ENCODE results near the gene REL. TPM values are rescaled to one million over a fixed set of nuclear protein-coding genes. Genes with fewer than 3 reads are reported as not detected.
"Not testable (repeated sequence)": the region's sequence is repeated elsewhere in the genome, so short reads cannot be mapped to it uniquely, and the experiment has no call there.

REL gene
- total RNA-seq, 1 experiment from 2014 or later = 7.1 TPM

DNA sequence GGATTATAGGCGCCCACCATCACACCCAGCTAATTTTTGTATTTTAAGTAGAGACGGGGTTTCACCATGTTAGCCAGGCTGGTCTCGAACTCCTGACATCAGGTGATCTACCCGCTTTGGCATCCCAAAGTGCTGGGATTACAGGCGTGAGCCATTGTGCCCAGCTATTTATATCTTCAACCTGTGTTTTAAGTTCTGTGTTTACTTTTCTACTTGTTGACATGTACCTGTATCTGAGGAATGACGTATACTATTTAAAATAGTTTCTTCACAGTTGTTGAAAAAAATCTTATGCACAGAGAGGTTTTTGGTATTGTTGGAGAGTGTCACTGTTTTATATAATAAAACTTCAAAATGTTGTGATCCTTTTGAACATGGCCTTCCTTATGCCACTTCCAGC lies 19.9 kb downstream of the REL start:
- H3K27me3 ChIP-seq (replicated peaks); H3K4me3 ChIP-seq; H3K4me1 ChIP-seq (replicated peaks); H3K9me3 ChIP-seq (replicated peaks); DNase-seq (ENCODE audit: low read depth in 1 of 2, low spot score in 2 of 2); H3K27ac ChIP-seq: not testable (repeated sequence)
- H3K36me3 ChIP-seq = peaks cover 41% of the 10 kb centered on the region

DNA sequence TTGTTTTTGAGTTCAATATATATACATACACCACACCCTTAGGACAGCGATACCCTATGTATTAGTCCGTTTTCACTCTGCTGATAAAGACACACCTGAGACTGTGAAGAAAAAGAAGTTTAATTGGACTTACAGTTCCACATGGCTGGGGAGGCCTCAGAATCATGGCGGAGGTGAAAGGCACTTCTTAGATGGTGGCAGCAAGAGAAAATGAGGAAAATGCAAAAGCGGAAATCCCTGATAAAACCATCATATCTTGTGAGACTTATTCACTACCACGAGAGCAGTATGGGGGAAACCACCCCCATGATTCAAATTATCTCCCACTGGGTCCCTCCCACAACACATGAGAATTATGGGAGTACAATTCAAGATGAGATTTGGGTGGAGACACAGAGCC lies 24.5 kb downstream of the REL start:
- H3K36me3 ChIP-seq = peaks cover 30% of the 10 kb centered on the region
- H3K27me3 ChIP-seq (replicated peaks); H3K27ac ChIP-seq; H3K4me1 ChIP-seq (replicated peaks); H3K9me3 ChIP-seq (replicated peaks); DNase-seq (ENCODE audit: low read depth in 1 of 2, low spot score in 2 of 2); H3K4me3 ChIP-seq: not testable (repeated sequence)

DNA sequence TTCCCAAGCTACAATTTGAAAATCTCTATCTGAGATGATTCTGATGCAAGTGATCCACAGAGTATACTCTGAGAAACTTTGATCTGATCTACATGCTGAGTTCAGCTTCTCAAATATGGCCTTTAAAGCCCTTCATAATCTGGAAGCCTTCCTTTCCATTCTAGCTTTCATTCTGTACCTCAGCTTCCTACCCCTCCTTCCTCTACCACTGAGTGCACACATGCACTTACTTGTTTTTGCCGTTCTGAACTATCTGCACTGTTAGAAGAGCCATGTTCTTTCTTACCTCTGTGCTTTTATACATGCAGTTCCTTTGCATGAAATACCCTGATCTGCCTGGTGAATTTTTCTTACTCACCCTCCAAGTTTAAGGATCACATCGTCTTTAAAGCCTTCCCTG lies 25.0 kb downstream of the REL start:
- Histone ChIP-seq H3K9me3 (replicated peaks) (no peaks in the 10 kb centered on the region), H3K4me1 (replicated peaks) (no peaks in the 10 kb centered on the region), H3K36me3 (peaks cover 27% of the 10 kb centered on the region), H3K27me3 (replicated peaks) (no peaks in the 10 kb centered on the region), H3K4me3 (no peak overlapping the region), H3K27ac (no peak overlapping the region)
- DNase-seq (ENCODE audit: low read depth in 1 of 2, low spot score in 2 of 2) = no peak

GRCh38 chr2:60907329-60907728 lies 26.0 kb downstream of the REL start:
- no peaks in the 10 kb centered on the region for H3K4me1 ChIP-seq (replicated peaks)
- DNase-seq (ENCODE audit: low read depth in 1 of 2, low spot score in 2 of 2) = no peak
- no peaks in the 10 kb centered on the region for H3K9me3 ChIP-seq (replicated peaks)
- H3K27me3 ChIP-seq (replicated peaks) = no peaks in the 10 kb centered on the region
- peaks cover 22% of the 10 kb centered on the region for H3K36me3 ChIP-seq
- no peak overlapping the region for H3K4me3 ChIP-seq
- H3K27ac ChIP-seq = no peak overlapping the region

DNA sequence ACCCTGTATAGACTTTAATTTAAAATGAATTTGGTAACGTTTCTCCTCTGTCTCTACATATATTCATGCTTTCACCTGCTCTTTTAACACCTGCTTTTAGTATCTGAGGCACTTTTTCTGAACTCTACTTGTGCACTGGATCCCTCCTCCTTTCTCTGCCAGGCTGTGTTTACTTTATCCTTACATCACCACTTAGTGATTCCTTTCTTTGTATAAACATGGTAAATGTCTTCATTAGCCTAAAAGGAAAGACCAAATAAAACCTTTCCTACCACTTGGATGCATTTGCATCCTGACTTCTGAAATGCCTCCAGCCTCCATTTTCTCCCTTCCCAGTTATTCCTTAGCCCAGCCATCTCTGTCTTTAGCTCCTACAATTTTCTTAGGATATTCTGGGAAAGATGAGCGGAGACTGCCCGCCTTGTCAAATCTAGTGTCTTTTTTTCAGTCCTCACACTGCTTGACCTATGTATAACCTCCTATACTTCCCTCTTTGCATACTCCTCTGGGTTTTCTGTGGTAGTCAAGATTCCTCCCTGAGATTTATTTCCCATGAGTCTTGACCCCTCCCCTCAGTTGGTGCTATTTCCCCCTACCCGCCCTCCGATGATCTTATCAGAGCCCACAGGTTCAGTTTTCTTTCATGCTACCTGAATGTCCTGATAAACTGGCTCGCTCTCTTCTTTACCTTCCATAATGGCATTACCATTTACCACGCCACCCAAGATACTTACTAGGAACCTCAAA lies 44.8 kb downstream of the REL start:
- H3K4me1 ChIP-seq (replicated peaks) = peaks cover 8% of the 10 kb centered on the region; the same call in 1 of the 2 replicates
- DNase-seq (ENCODE audit: low read depth in 1 of 2, low spot score in 2 of 2) = peak in 1 of 2 experiments; percentile 25
- peaks cover 30% of the 10 kb centered on the region for H3K36me3 ChIP-seq
- no peaks in the 10 kb centered on the region for H3K9me3 ChIP-seq (replicated peaks)
- no peak overlapping the region for H3K4me3 ChIP-seq
- no peaks in the 10 kb centered on the region for H3K27me3 ChIP-seq (replicated peaks)
- H3K27ac ChIP-seq = no peak overlapping the region

GRCh38 chr2:60926741-60927552 lies 45.6 kb downstream of the REL start:
- Histone ChIP-seq H3K36me3 (peaks cover 28% of the 10 kb centered on the region), H3K9me3 (replicated peaks) (no peaks in the 10 kb centered on the region), H3K4me1 (replicated peaks) (peaks cover 8% of the 10 kb centered on the region; the same call in 1 of the 2 replicates), H3K27ac (no peak overlapping the region), H3K4me3 (no peak overlapping the region), H3K27me3 (replicated peaks) (no peaks in the 10 kb centered on the region)
- no peak for DNase-seq (ENCODE audit: low read depth in 1 of 2, low spot score in 2 of 2)

GRCh38 chr2:60932061-60932460 lies 50.7 kb downstream of the REL start:
- H3K27me3 ChIP-seq (replicated peaks); H3K4me1 ChIP-seq (replicated peaks); H3K36me3 ChIP-seq; H3K27ac ChIP-seq; H3K9me3 ChIP-seq (replicated peaks); H3K4me3 ChIP-seq; DNase-seq (ENCODE audit: low read depth in 1 of 2, low spot score in 2 of 2): not testable (repeated sequence)

- Histone ChIP-seq H3K27me3 (replicated peaks) (no peaks in the 10 kb centered on the region), H3K4me3 (no peak overlapping the region), H3K4me1 (replicated peaks) (no peaks in the 10 kb centered on the region), H3K36me3 (no peaks in the 10 kb centered on the region), H3K27ac (no peak overlapping the region), H3K9me3 (replicated peaks) (no peaks in the 10 kb centered on the region)
- no peak for DNase-seq (ENCODE audit: low read depth in 1 of 2, low spot score in 2 of 2)
Measured at GRCh38 chr2:60932954-60933353, 51.6 kb downstream of the REL start.

- Histone ChIP-seq H3K4me1 (replicated peaks) (no peaks in the 10 kb centered on the region), H3K9me3 (replicated peaks) (no peaks in the 10 kb centered on the region), H3K36me3 (no peaks in the 10 kb centered on the region), H3K27ac (no peak overlapping the region), H3K4me3 (no peak overlapping the region), H3K27me3 (replicated peaks) (no peaks in the 10 kb centered on the region)
- no peak for DNase-seq (ENCODE audit: low read depth in 1 of 2, low spot score in 2 of 2)
Measured at GRCh38 chr2:60934165-60934722, 52.9 kb downstream of the REL start.

DNA sequence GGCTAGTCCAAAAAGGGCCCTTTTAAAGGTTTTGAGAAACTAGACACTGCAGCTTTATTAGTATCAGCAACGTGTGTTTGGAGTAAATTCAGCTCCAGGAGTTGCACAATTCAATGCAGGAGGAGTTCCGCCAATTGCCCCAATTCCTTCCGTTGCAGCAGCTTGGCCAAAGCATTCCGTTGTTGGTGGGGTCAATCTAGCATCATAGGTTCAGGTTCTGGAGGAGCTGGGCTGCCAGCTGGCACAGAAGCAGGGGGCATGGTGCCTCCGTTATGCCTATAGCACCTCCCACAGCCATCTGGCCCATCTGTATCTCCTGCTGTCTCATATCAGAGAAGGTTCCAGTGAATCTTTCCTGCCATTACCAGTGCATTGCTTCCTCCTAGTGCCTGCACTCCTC lies 55.4 kb downstream of the REL start:
- Histone ChIP-seq H3K4me1 (replicated peaks) (no peaks in the 10 kb centered on the region), H3K4me3 (no peak overlapping the region), H3K9me3 (replicated peaks) (no peaks in the 10 kb centered on the region), H3K36me3 (no peaks in the 10 kb centered on the region), H3K27me3 (replicated peaks) (no peaks in the 10 kb centered on the region), H3K27ac (no peak overlapping the region)
- no peak for DNase-seq (ENCODE audit: low read depth in 1 of 2, low spot score in 2 of 2)

DNA sequence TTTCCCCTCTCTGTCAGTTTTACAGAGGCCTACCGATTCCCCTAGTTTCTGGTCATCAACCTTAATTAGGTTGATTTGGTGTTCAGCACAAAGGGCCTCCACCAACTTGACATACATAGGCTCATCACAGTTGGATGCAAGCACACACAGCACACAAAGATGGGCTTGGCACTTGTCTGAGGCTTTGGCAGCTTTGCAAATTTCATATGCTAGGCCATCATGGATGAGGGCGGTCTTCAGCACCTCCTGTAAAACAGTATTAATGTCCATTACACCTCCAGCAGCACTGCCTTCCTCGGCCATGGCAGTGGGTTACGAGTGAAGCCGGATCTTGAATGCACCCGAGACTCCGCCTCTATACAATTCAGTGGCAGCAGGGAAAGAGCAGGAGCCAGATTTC lies 56.9 kb downstream of the REL start:
- no peaks in the 10 kb centered on the region for H3K4me1 ChIP-seq (replicated peaks)

DNA sequence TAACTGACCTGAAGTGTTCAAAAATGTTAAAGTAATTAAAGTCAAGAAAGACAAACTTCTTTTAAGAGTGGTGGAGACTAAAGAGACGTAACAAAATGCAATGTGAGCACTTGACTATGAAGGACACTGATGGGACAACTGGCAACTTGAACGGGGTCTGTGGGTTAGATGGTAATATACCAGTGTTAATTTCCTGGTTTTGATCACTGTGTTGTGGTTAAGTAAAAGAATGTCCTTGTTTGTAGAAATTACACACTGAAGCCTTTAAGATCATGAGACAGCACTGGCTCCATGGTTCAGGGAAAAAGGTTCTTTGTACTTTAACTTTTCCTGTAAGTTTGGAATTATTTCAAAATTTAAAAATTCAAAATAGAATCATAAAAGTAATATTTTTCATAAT lies 58.2 kb downstream of the REL start:
- H3K4me3 ChIP-seq = no peak overlapping the region
- no peaks in the 10 kb centered on the region for H3K36me3 ChIP-seq

More for the DNA sequence above, 56.9 kb downstream of the REL start:
- no peaks in the 10 kb centered on the region for H3K9me3 ChIP-seq (replicated peaks)
- no peak for DNase-seq (ENCODE audit: low read depth in 1 of 2, low spot score in 2 of 2)
- H3K36me3 ChIP-seq = no peaks in the 10 kb centered on the region
- no peaks in the 10 kb centered on the region for H3K27me3 ChIP-seq (replicated peaks)
- H3K27ac ChIP-seq = no peak overlapping the region
- H3K4me3 ChIP-seq = no peak overlapping the region

DNA sequence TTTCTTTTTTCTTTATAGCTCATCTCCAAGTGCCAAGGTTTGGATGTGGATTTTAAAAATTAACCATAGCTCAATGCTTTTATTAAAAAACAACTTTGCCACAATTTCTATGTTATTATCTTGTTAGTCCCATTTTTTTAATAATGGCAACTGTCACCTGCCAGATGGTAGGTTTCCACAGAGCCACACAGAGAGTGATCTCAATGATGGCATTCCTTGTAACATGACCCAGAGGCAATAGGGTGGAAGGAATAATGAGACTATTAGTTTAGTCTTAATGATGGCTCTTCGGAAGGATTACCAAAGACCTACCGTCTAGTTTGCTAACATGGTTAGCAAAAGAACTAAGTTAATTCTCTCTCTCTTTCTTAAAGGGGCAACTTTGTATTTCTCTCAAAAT lies 64.0 kb downstream of the REL start:
- Histone ChIP-seq H3K4me3 (no peak overlapping the region), H3K27ac (no peak overlapping the region), H3K27me3 (replicated peaks) (no peaks in the 10 kb centered on the region), H3K4me1 (replicated peaks) (peaks cover 6% of the 10 kb centered on the region), H3K9me3 (replicated peaks) (no peaks in the 10 kb centered on the region), H3K36me3 (no peaks in the 10 kb centered on the region)
- no peak for DNase-seq (ENCODE audit: low read depth in 1 of 2, low spot score in 2 of 2)

More for the DNA sequence above, 58.2 kb downstream of the REL start:
- Histone ChIP-seq H3K27ac (no peak overlapping the region), H3K9me3 (replicated peaks) (no peaks in the 10 kb centered on the region), H3K4me1 (replicated peaks) (no peaks in the 10 kb centered on the region), H3K27me3 (replicated peaks) (no peaks in the 10 kb centered on the region)
- no peak for DNase-seq (ENCODE audit: low read depth in 1 of 2, low spot score in 2 of 2)

DNA sequence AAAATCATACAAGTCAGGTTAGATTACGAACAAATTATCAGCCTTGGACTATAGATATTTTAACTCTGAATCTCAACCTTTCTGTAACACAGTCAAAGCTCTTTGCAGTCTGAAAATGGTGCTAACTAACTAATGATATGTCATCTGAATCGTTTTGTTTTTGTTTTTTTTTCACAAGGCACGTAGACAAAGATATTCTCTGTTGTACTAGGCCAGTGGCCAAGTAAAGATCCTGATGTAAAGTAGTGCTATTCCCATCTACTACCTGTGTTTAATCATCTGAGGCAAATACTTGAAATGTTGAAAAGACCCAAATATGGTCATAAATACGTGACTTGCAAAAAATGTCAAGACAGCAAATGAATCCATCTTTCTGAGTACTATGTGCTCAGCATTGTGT lies 65.7 kb downstream of the REL start:
- Histone ChIP-seq H3K9me3 (replicated peaks) (no peaks in the 10 kb centered on the region), H3K4me3 (no peak overlapping the region), H3K27ac (no peak overlapping the region), H3K27me3 (replicated peaks) (no peaks in the 10 kb centered on the region), H3K36me3 (no peaks in the 10 kb centered on the region), H3K4me1 (replicated peaks) (peaks cover 6% of the 10 kb centered on the region)
- no peak for DNase-seq (ENCODE audit: low read depth in 1 of 2, low spot score in 2 of 2)
